ENCODE measurements around the gene PRRT2. TPM values are rescaled to one million over a fixed set of nuclear protein-coding genes. Genes with fewer than 3 reads are reported as not detected.
A peak's percentile ranks its signal among the peaks of the same experiment; 100 is the strongest.

The PRRT2 gene
- total and polyA plus RNA-seq, 4 donors = 24.4 to 244 (median 126) TPM

GRCh38 chr16:29818082-29818481, 6.1 kb downstream of the PRRT2 start:
- WGBS (ENCODE audit: insufficient coverage) = 80% methylated on average over 3 of the region's 4 CpGs
- no peak for DNase-seq (ENCODE audit: low read depth in 4 of 6, low spot score in 6 of 6)
- Histone ChIP-seq H3K4me1 (ENCODE audit: control insufficient read depth, insufficient read depth, low read length) (peaks cover 74% of the 10 kb centered on the region), H3K4me3 (ENCODE audit: low read depth, low read length) (no peak overlapping the region), H3K9me3 (ENCODE audit: control insufficient read depth, insufficient read depth, low read length) (no peaks in the 10 kb centered on the region), H3K27me3 (ENCODE audit: control insufficient read depth, insufficient read depth, low read length) (no peaks in the 10 kb centered on the region), H3K36me3 (ENCODE audit: control insufficient read depth, insufficient read depth, low read length) (peaks cover 64% of the 10 kb centered on the region), H3K27ac (ENCODE audit: low read depth, low read length) (no peak overlapping the region)

DNA sequence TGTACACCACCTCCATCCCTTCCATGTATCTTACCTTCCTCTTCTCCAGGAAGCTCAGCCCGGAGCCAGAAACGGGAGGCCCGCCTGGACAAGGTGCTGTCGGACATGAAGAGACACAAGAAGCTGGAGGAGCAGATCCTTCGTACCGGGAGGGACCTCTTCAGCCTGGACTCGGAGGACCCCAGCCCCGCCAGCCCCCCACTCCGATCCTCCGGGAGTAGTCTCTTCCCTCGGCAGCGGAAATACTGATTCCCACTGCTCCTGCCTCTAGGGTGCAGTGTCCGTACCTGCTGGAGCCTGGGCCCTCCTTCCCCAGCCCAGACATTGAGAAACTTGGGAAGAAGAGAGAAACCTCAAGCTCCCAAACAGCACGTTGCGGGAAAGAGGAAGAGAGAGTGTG, 7.5 kb downstream of the PRRT2 start:
- Histone ChIP-seq H3K27ac (ENCODE audit: low read depth, low read length) (no peak overlapping the region), H3K36me3 (ENCODE audit: control insufficient read depth, insufficient read depth, low read length) (peaks cover 50% of the 10 kb centered on the region), H3K27me3 (ENCODE audit: control insufficient read depth, insufficient read depth, low read length) (no peaks in the 10 kb centered on the region), H3K9me3 (ENCODE audit: control insufficient read depth, insufficient read depth, low read length) (no peaks in the 10 kb centered on the region), H3K4me3 (ENCODE audit: low read depth, low read length) (no peak overlapping the region), H3K4me1 (ENCODE audit: control insufficient read depth, insufficient read depth, low read length) (peaks cover 60% of the 10 kb centered on the region)
- WGBS (ENCODE audit: insufficient coverage) = 78% methylated on average over 12 of the region's 15 CpGs
- no peak for DNase-seq (ENCODE audit: low read depth in 4 of 6, low spot score in 6 of 6)

DNA sequence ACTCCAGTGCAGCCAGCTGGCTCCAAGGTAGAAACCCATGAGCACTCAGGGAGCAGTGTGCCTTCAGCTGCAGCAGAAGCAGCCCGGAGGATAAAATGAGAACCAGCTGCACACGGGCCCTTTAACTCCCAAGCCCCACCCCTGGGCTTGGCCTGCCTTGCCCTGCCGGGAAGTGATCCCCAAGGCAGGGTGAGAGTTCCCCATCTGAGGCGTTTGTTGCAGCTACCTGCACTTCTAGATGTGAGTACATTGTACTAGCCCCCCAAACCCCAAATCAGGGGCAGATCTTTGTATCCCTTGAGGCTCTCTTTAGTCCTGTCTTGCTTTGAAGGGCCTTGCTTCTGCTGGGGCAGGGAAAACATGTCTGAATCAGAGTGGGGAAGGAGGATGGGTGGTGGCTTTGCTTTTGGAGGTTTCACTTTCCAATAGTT, 8.3 kb downstream of the PRRT2 start, which contains the start of gene MVP:
MVP (plus strand) TSS at position 192 of the 431 bp plus-strand sequence. CDS start 10,088 bp downstream, outside the sequence.
- WGBS (ENCODE audit: insufficient coverage) = 9% methylated on average over 4 of the region's 4 CpGs
- Histone ChIP-seq H3K9me3 (ENCODE audit: control insufficient read depth, insufficient read depth, low read length) (no peaks in the 10 kb centered on the region), H3K36me3 (ENCODE audit: control insufficient read depth, insufficient read depth, low read length) (peaks cover 42% of the 10 kb centered on the region), H3K27ac (ENCODE audit: low read depth, low read length) (peak within 1 kb of the TSS; percentile 35), H3K4me1 (ENCODE audit: control insufficient read depth, insufficient read depth, low read length) (peaks cover 56% of the 10 kb centered on the region), H3K27me3 (ENCODE audit: control insufficient read depth, insufficient read depth, low read length) (no peaks in the 10 kb centered on the region), H3K4me3 (ENCODE audit: low read depth, low read length) (peak within 1 kb of the TSS; percentile 49)
- peak in 1 of 6 donors; percentile 55 for DNase-seq (ENCODE audit: low read depth in 4 of 6, low spot score in 6 of 6)

- WGBS (ENCODE audit: insufficient coverage) = 84% methylated on average over 11 of the region's 11 CpGs
These were observed 9.0 kb downstream of the PRRT2 start for GRCh38 chr16:29820730-29821642.

DNA sequence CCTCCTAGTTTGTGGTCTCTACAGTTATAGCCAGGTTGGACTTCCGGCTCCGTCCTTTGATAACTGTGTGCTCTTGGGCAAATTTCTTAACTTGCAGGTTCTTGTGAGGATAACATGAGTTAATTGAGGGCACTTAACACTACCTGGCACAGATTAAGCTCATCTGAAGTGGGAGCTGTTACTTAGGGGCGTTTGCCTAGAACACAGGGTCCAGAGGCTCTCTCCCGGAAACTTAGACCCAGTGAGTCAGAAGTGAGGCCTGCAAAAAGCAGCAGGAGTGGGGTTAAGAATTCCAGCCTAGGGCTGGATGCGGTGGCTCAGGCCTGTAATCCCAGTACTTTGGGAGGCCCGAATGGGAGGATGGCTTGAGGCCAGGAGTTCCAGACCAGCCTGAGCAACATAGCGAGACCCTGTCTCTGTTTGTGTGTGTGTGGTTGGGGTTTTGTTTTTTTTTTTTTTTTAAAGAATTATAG, 9.7 kb downstream of the PRRT2 start:
- WGBS (ENCODE audit: insufficient coverage) = 69% methylated on average over 5 of the region's 7 CpGs
- no peak overlapping the region for H3K27ac ChIP-seq (ENCODE audit: low read depth, low read length)
- H3K27me3 ChIP-seq (ENCODE audit: control insufficient read depth, insufficient read depth, low read length) = no peaks in the 10 kb centered on the region
- H3K4me3 ChIP-seq (ENCODE audit: low read depth, low read length) = no peak overlapping the region
- H3K9me3 ChIP-seq (ENCODE audit: control insufficient read depth, insufficient read depth, low read length) = no peaks in the 10 kb centered on the region
- DNase-seq (ENCODE audit: low read depth in 4 of 6, low spot score in 6 of 6) = no peak
- peaks cover 40% of the 10 kb centered on the region for H3K36me3 ChIP-seq (ENCODE audit: control insufficient read depth, insufficient read depth, low read length)
- H3K4me1 ChIP-seq (ENCODE audit: control insufficient read depth, insufficient read depth, low read length) = peaks cover 48% of the 10 kb centered on the region

More at GRCh38 chr16:29820730-29821642, 9.0 kb downstream of the PRRT2 start:
- Histone ChIP-seq H3K9me3 (ENCODE audit: control insufficient read depth, insufficient read depth, low read length) (no peaks in the 10 kb centered on the region), H3K4me1 (ENCODE audit: control insufficient read depth, insufficient read depth, low read length) (peaks cover 55% of the 10 kb centered on the region), H3K36me3 (ENCODE audit: control insufficient read depth, insufficient read depth, low read length) (peaks cover 42% of the 10 kb centered on the region), H3K27me3 (ENCODE audit: control insufficient read depth, insufficient read depth, low read length) (no peaks in the 10 kb centered on the region), H3K27ac (ENCODE audit: low read depth, low read length) (no peak overlapping the region), H3K4me3 (ENCODE audit: low read depth, low read length) (peak overlapping the region; percentile 49)
- DNase-seq (ENCODE audit: low read depth in 4 of 6, low spot score in 6 of 6) = no peak

GRCh38 chr16:29824589-29825144, 12.7 kb downstream of the PRRT2 start:
- Histone ChIP-seq H3K4me1 (ENCODE audit: control insufficient read depth, insufficient read depth, low read length) (peaks cover 33% of the 10 kb centered on the region), H3K27ac (ENCODE audit: low read depth, low read length) (peak overlapping the region; percentile 47), H3K9me3 (ENCODE audit: control insufficient read depth, insufficient read depth, low read length) (no peaks in the 10 kb centered on the region), H3K27me3 (ENCODE audit: control insufficient read depth, insufficient read depth, low read length) (no peaks in the 10 kb centered on the region), H3K4me3 (ENCODE audit: low read depth, low read length) (no peak overlapping the region), H3K36me3 (ENCODE audit: control insufficient read depth, insufficient read depth, low read length) (peaks cover 14% of the 10 kb centered on the region)
- no peak for DNase-seq (ENCODE audit: low read depth in 4 of 6, low spot score in 6 of 6)
- WGBS (ENCODE audit: insufficient coverage) = 100% methylated on average over 2 of the region's 7 CpGs

GRCh38 chr16:29825145-29826044, 13.4 kb downstream of the PRRT2 start:
- peaks cover 27% of the 10 kb centered on the region for H3K4me1 ChIP-seq (ENCODE audit: control insufficient read depth, insufficient read depth, low read length)
- H3K27ac ChIP-seq (ENCODE audit: low read depth, low read length) = peak overlapping the region; percentile 47
- H3K27me3 ChIP-seq (ENCODE audit: control insufficient read depth, insufficient read depth, low read length) = no peaks in the 10 kb centered on the region
- 71% methylated on average over 9 of the region's 10 CpGs for WGBS (ENCODE audit: insufficient coverage)
- peaks cover 7% of the 10 kb centered on the region for H3K36me3 ChIP-seq (ENCODE audit: control insufficient read depth, insufficient read depth, low read length)
- peak in 1 of 6 donors; percentile 61 for DNase-seq (ENCODE audit: low read depth in 4 of 6, low spot score in 6 of 6)
- no peaks in the 10 kb centered on the region for H3K9me3 ChIP-seq (ENCODE audit: control insufficient read depth, insufficient read depth, low read length)
- no peak overlapping the region for H3K4me3 ChIP-seq (ENCODE audit: low read depth, low read length)

- Histone ChIP-seq H3K36me3 (ENCODE audit: control insufficient read depth, insufficient read depth, low read length) (no peaks in the 10 kb centered on the region), H3K27me3 (ENCODE audit: control insufficient read depth, insufficient read depth, low read length) (no peaks in the 10 kb centered on the region), H3K4me3 (ENCODE audit: low read depth, low read length) (no peak overlapping the region), H3K27ac (ENCODE audit: low read depth, low read length) (no peak overlapping the region), H3K9me3 (ENCODE audit: control insufficient read depth, insufficient read depth, low read length) (no peaks in the 10 kb centered on the region), H3K4me1 (ENCODE audit: control insufficient read depth, insufficient read depth, low read length) (peaks cover 18% of the 10 kb centered on the region)
- DNase-seq (ENCODE audit: low read depth in 4 of 6, low spot score in 6 of 6) = no peak
- 100% methylated on average over 1 of the region's 8 CpGs for whole genome bisulfite sequencing (ENCODE audit: insufficient coverage)
These were observed 14.3 kb downstream of the PRRT2 start for GRCh38 chr16:29826342-29826695.

DNA sequence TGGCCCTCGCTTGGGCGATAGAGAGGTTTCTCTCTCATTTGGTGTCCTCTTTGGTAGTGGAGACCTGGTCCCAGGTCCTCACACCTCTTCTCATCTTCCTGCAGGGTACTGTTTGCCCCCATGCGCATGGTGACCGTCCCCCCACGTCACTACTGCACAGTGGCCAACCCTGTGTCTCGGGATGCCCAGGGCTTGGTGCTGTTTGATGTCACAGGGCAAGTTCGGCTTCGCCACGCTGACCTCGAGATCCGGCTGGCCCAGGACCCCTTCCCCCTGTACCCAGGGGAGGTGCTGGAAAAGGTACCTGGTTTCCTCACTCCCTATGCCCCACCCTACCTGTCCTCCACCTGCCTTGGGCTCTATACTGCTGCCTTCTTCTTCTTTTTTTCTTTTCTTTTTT, 18.8 kb downstream of the PRRT2 start:
- WGBS (ENCODE audit: insufficient coverage) = 90% methylated on average over 6 of the region's 11 CpGs
- Histone ChIP-seq H3K9me3 (ENCODE audit: control insufficient read depth, insufficient read depth, low read length) (no peaks in the 10 kb centered on the region), H3K27me3 (ENCODE audit: control insufficient read depth, insufficient read depth, low read length) (no peaks in the 10 kb centered on the region), H3K27ac (ENCODE audit: low read depth, low read length) (no peak overlapping the region), H3K4me1 (ENCODE audit: control insufficient read depth, insufficient read depth, low read length) (peaks cover 1% of the 10 kb centered on the region), H3K36me3 (ENCODE audit: control insufficient read depth, insufficient read depth, low read length) (peaks cover 2% of the 10 kb centered on the region), H3K4me3 (ENCODE audit: low read depth, low read length) (no peak overlapping the region)
- no peak for DNase-seq (ENCODE audit: low read depth in 4 of 6, low spot score in 6 of 6)

Measured in spinal cord (tissue), 10 donors.